ENCODE results near the gene PAQR5. TPM values are rescaled to one million over a fixed set of nuclear protein-coding genes. Genes with fewer than 3 reads are reported as not detected.

Gene PAQR5
- total RNA-seq, 2 donors from 2014 or later: 43.6 to 55.6 TPM

DNA sequence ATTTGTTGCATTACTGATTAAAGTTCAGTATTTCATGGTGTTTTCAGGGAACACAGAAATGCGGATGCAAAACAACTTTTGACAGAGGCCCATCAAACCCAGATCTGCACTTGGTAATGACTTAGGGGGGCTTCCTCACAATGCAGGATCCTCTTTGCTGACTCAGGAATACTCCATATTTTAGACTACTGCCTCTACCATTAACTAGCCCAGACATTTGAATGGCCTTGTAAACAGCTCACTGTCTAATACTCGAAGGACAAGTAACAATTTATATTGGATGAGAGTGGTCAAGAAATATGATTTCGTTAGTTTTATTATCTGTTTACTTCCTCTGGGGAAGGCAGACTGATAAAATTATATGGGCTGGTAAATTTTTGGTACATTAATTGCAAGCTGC lies 106.4 kb downstream of the PAQR5 start:
- TF ChIP-seq, protein P1, sequence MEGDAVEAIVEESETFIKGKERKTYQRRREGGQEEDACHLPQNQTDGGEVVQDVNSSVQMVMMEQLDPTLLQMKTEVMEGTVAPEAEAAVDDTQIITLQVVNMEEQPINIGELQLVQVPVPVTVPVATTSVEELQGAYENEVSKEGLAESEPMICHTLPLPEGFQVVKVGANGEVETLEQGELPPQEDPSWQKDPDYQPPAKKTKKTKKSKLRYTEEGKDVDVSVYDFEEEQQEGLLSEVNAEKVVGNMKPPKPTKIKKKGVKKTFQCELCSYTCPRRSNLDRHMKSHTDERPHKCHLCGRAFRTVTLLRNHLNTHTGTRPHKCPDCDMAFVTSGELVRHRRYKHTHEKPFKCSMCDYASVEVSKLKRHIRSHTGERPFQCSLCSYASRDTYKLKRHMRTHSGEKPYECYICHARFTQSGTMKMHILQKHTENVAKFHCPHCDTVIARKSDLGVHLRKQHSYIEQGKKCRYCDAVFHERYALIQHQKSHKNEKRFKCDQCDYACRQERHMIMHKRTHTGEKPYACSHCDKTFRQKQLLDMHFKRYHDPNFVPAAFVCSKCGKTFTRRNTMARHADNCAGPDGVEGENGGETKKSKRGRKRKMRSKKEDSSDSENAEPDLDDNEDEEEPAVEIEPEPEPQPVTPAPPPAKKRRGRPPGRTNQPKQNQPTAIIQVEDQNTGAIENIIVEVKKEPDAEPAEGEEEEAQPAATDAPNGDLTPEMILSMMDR (conservative IDR thresholded peaks at IDR 0.05): no peak
- Histone ChIP-seq H3K36me3 (ENCODE audit: control insufficient read depth, insufficient read depth, low read length) (peaks cover 59% of the 10 kb centered on the region), H3K4me3 (ENCODE audit: low read length) (no peak overlapping the region), H3K9me3 (ENCODE audit: control insufficient read depth, low read length) (no peaks in the 10 kb centered on the region), H3K4me1 (ENCODE audit: control insufficient read depth, insufficient read depth, low read length) (no peaks in the 10 kb centered on the region), H3K27me3 (ENCODE audit: control insufficient read depth, insufficient read depth, low read length, poor library complexity, severe bottlenecking) (no peaks in the 10 kb centered on the region), H3K27ac (ENCODE audit: low read depth, low read length) (no peak overlapping the region), H3K9ac (ENCODE audit: extremely low read depth, low read length, poor library complexity, severe bottlenecking) (no peak overlapping the region)
- Mint-ChIP-seq H3K36me3 (ENCODE audit: low read depth) (peaks cover 37% of the 10 kb centered on the region), H3K27me3 (ENCODE audit: insufficient read depth) (no peaks in the 10 kb centered on the region), H3K9me3 (no peaks in the 10 kb centered on the region), H3K4me3 (no peak overlapping the region), H3K4me1 (no peaks in the 10 kb centered on the region), H3K27ac (no peak overlapping the region)
- no peak for DNase-seq
- 50 to 62% methylated on average over 2 to 3 of the region's 3 CpGs for WGBS, 2 experiments (ENCODE audit: insufficient coverage in 1 of 2, insufficient read length in 1 of 2)

DNA sequence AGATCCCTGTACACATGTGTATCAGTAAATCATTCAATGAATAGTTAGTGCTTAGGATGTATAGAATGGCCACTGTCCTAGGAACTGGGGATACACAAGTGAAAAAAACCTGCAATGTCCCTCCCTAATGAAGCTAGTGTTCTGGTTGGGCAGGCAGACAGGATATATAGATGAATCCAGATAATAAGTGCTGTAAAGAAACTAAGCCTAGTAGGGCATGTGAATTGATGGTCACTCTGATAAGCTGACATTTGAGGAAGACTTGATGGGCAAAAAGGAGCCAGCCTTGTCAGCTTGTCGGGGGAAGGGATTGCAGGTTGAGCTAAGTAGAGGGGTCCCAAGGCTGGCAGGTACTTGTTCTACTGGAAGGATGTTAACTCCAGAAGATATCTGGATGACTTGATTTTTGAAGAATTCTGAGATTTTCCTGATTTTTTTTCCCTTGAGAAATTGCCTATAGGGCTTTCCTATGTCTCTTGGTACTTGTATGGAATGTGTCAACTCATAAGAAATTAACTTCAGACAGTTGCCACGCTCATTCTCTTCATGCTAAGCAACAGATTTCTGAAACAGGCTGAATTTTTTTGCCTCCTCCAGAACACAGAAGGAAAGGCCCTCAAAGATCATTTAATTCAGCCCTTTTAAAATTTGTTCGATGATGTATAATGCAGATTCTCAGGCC lies 109.1 kb downstream of the PAQR5 start:
- H3K4me1 Mint-ChIP-seq: no peaks in the 10 kb centered on the region
- H3K9me3 ChIP-seq (ENCODE audit: control insufficient read depth, low read length): no peaks in the 10 kb centered on the region
- H3K27ac Mint-ChIP-seq: no peak overlapping the region
- DNase-seq: no peak
- no peaks in the 10 kb centered on the region for H3K27me3 ChIP-seq (ENCODE audit: control insufficient read depth, insufficient read depth, low read length, poor library complexity, severe bottlenecking)
- no peak overlapping the region for H3K4me3 Mint-ChIP-seq
- H3K9me3 Mint-ChIP-seq: no peaks in the 10 kb centered on the region
- peaks cover 18% of the 10 kb centered on the region for H3K36me3 Mint-ChIP-seq (ENCODE audit: low read depth)
- no peak overlapping the region for H3K9ac ChIP-seq (ENCODE audit: extremely low read depth, low read length, poor library complexity, severe bottlenecking)
- no peak overlapping the region for H3K4me3 ChIP-seq (ENCODE audit: low read length)
- no peaks in the 10 kb centered on the region for H3K27me3 Mint-ChIP-seq (ENCODE audit: insufficient read depth)
- H3K27ac ChIP-seq (ENCODE audit: low read depth, low read length): no peak overlapping the region
- H3K4me1 ChIP-seq (ENCODE audit: control insufficient read depth, insufficient read depth, low read length): no peaks in the 10 kb centered on the region
- 94 to 100% methylated on average over 2 to 3 of the region's 3 CpGs for WGBS, 2 experiments (ENCODE audit: insufficient coverage in 1 of 2, insufficient read length in 1 of 2)
- TF ChIP-seq, protein P1 (conservative IDR thresholded peaks at IDR 0.05): no peak
- peaks cover 40% of the 10 kb centered on the region for H3K36me3 ChIP-seq (ENCODE audit: control insufficient read depth, insufficient read depth, low read length)

DNA sequence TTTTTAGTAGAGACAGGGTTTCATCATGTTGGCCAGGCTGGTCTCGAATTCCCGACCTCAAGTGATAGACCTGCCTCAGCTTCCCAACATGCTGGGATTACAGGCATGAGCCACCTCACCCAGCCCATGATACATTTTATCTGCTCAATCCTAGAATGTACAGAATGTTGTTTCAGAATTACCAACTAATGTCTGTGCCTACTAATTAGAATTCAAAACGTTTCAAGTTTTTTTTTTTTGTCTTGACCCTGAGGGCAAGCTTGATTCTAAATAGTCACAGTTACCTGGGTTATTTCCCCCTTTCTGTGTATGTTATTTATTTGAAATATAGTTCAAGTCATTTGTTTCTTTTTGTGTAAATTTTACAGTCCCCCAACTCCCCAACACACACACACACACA lies 110.1 kb downstream of the PAQR5 start:
- peaks cover 35% of the 10 kb centered on the region for H3K36me3 ChIP-seq (ENCODE audit: control insufficient read depth, insufficient read depth, low read length)
- 87 to 92% methylated on average over 2 to 3 of the region's 3 CpGs for WGBS, 2 experiments (ENCODE audit: insufficient coverage in 1 of 2, insufficient read length in 1 of 2)
- no peak overlapping the region for H3K27ac Mint-ChIP-seq

More for the DNA sequence above, 110.1 kb downstream of the PAQR5 start:
- Histone ChIP-seq H3K27me3 (ENCODE audit: control insufficient read depth, insufficient read depth, low read length, poor library complexity, severe bottlenecking) (no peaks in the 10 kb centered on the region), H3K9me3 (ENCODE audit: control insufficient read depth, low read length) (no peaks in the 10 kb centered on the region), H3K9ac (ENCODE audit: extremely low read depth, low read length, poor library complexity, severe bottlenecking) (no peak overlapping the region), H3K4me3 (ENCODE audit: low read length) (no peak overlapping the region), H3K27ac (ENCODE audit: low read depth, low read length) (no peak overlapping the region), H3K4me1 (ENCODE audit: control insufficient read depth, insufficient read depth, low read length) (no peaks in the 10 kb centered on the region)
- peaks cover under 1% of the 10 kb centered on the region for H3K4me1 Mint-ChIP-seq
- DNase-seq: no peak
- TF ChIP-seq, protein P1 (conservative IDR thresholded peaks at IDR 0.05): no peak
- H3K27me3 Mint-ChIP-seq (ENCODE audit: insufficient read depth): no peaks in the 10 kb centered on the region
- H3K9me3 Mint-ChIP-seq: no peaks in the 10 kb centered on the region
- H3K36me3 Mint-ChIP-seq (ENCODE audit: low read depth): peaks cover 12% of the 10 kb centered on the region
- H3K4me3 Mint-ChIP-seq: no peak overlapping the region
